ENCODE measurements around the gene FANCD2OS.

- TF ChIP-seq CTCF (IDR thresholded peaks at IDR 0.05) = no peak
- TF ChIP-seq POLR2A (IDR thresholded peaks at IDR 0.05) = no peak
These were observed 26.2 kb downstream of the FANCD2OS start for GRCh38 chr3:10081871-10082270.
